ENCODE results near the gene M1AP. TPM values are rescaled to one million over a fixed set of nuclear protein-coding genes. Genes with fewer than 3 reads are reported as not detected.

The M1AP gene
- total RNA-seq, 1 experiment from 2014 or later = not detected

- DNase-seq (ENCODE audit: low read depth in 1 of 2, low spot score in 2 of 2) = no peak
- Histone ChIP-seq H3K4me3 (no peak overlapping the region), H3K9me3 (replicated peaks) (no peaks in the 10 kb centered on the region), H3K27me3 (replicated peaks) (no peaks in the 10 kb centered on the region), H3K36me3 (peaks cover 13% of the 10 kb centered on the region), H3K27ac (no peak overlapping the region), H3K4me1 (replicated peaks) (peaks cover 10% of the 10 kb centered on the region)
These were observed 87.5 kb downstream of the M1AP start for GRCh38 chr2:74560591-74560990.

DNA sequence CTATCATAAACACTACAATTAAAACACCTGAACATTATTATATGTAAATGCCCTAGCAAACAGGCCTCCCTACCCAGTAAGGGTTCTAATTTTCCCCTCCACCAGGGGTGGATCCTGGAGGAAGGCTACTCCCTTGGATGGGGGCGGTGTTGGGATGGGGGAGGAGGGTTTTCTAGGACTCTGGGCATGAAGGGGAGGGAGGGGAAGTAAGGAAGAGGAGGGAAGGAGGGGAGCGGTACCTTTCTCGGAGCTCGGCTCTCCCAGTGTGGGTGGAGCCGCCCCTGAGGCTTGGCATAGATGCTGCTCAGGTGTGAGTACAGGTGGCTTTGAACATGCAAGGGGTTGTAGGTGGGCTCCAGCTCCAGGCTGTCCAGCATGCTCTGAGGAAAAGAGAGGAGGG is 88.2 kb downstream of the M1AP start:
- no peaks in the 10 kb centered on the region for H3K9me3 ChIP-seq (replicated peaks)
- no peaks in the 10 kb centered on the region for H3K27me3 ChIP-seq (replicated peaks)
- no peak for DNase-seq (ENCODE audit: low read depth in 1 of 2, low spot score in 2 of 2)
- no peak overlapping the region for H3K4me3 ChIP-seq
- no peak overlapping the region for H3K27ac ChIP-seq
- peaks cover 13% of the 10 kb centered on the region for H3K36me3 ChIP-seq
- peaks cover 16% of the 10 kb centered on the region for H3K4me1 ChIP-seq (replicated peaks)

- Histone ChIP-seq H3K4me3 (no peak overlapping the region), H3K9me3 (replicated peaks) (no peaks in the 10 kb centered on the region), H3K27ac (no peak overlapping the region), H3K36me3 (peaks cover 13% of the 10 kb centered on the region), H3K4me1 (replicated peaks) (peaks cover 18% of the 10 kb centered on the region), H3K27me3 (replicated peaks) (no peaks in the 10 kb centered on the region)
- no peak for DNase-seq (ENCODE audit: low read depth in 1 of 2, low spot score in 2 of 2)
These were observed 89.6 kb downstream of the M1AP start for GRCh38 chr2:74558284-74559230.

DNA sequence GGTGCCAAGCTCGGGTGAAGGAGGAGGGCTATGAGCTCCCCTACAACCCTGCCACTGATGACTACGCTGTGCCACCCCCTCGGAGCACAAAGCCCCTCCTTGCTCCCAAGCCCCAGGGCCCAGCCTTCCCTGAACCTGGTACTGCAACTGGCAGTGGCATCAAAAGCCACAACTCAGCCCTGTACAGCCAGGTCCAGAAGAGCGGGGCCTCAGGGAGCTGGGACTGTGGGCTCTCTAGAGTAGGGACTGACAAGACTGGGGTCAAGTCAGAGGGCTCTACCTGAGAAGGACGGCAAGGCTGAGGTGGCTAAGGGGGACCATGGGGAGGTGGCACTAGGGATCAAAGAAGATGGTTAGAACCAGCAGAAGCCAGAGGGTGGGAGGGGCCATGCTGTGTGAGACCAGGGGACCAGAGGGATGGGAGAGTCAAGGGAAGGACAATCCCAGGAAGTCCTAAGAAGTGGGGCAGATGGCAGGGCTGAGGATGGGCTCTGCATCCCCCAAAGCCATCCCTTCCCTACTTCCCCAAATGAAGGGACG is 91.2 kb downstream of the M1AP start:
- peaks cover 13% of the 10 kb centered on the region for H3K36me3 ChIP-seq
- H3K4me3 ChIP-seq = no peak overlapping the region
- H3K27me3 ChIP-seq (replicated peaks) = no peaks in the 10 kb centered on the region
- DNase-seq (ENCODE audit: low read depth in 1 of 2, low spot score in 2 of 2) = no peak
- H3K9me3 ChIP-seq (replicated peaks) = no peaks in the 10 kb centered on the region
- H3K4me1 ChIP-seq (replicated peaks) = peaks cover 25% of the 10 kb centered on the region
- H3K27ac ChIP-seq = no peak overlapping the region

GRCh38 chr2:74556159-74556558 is 92.0 kb downstream of the M1AP start:
- Histone ChIP-seq H3K9me3 (replicated peaks) (no peaks in the 10 kb centered on the region), H3K27ac (no peak overlapping the region), H3K4me3 (no peak overlapping the region), H3K36me3 (peaks cover 13% of the 10 kb centered on the region), H3K4me1 (replicated peaks) (peaks cover 25% of the 10 kb centered on the region), H3K27me3 (replicated peaks) (no peaks in the 10 kb centered on the region)
- DNase-seq (ENCODE audit: low read depth in 1 of 2, low spot score in 2 of 2) = no peak

- Histone ChIP-seq H3K27ac (no peak overlapping the region), H3K9me3 (replicated peaks) (no peaks in the 10 kb centered on the region), H3K27me3 (replicated peaks) (no peaks in the 10 kb centered on the region), H3K4me3 (peak overlapping the region; percentile 65), H3K36me3 (peaks cover 13% of the 10 kb centered on the region), H3K4me1 (replicated peaks) (peaks cover 24% of the 10 kb centered on the region)
- no peak for DNase-seq (ENCODE audit: low read depth in 1 of 2, low spot score in 2 of 2)
These were observed 92.5 kb downstream of the M1AP start for GRCh38 chr2:74555610-74556103.

DNA sequence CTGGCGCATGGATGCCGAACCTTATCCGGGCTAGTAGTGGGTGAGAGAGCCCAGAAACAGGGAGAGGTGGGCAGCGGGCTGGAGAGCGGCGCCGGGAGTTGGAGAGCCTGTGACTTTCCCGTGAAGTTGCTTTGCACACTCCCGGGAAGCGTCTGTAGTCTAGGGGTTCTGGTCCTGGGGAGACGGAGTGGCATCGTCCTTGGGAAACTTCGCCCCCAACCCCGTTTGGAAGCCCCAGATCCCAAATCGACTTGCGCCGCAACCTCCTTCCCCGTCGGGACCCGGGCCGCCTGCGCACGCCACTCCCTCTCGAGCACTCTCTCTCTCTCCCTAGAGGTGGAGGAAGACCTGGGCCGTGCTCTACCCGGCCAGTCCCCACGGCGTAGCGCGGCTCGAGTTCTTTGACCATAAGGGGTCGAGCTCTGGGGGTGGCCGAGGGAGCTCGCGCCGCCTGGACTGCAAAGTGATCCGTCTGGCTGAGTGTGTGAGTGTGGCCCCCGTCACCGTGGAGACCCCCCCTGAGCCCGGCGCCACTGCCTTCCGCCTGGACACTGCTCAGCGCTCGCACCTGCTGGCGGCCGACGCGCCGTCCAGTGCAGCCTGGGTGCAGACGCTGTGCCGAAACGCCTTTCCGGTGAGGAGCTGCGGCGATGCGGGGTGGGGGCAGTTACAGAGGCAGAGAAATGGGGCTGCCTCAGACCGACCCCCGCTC is 93.2 kb downstream of the M1AP start:
- H3K27ac ChIP-seq = peak overlapping the region; percentile 98
- H3K4me3 ChIP-seq = peak overlapping the region; percentile 65
- DNase-seq (ENCODE audit: low read depth in 1 of 2, low spot score in 2 of 2) = peak in 1 of 2 experiments; percentile 76
- H3K4me1 ChIP-seq (replicated peaks) = peaks cover 20% of the 10 kb centered on the region
- peaks cover 13% of the 10 kb centered on the region for H3K36me3 ChIP-seq
- no peaks in the 10 kb centered on the region for H3K9me3 ChIP-seq (replicated peaks)
- H3K27me3 ChIP-seq (replicated peaks) = no peaks in the 10 kb centered on the region

GRCh38 chr2:74553892-74554819 is 94.0 kb downstream of the M1AP start, which contains the start of the genes DOK1 and LOXL3:
Gene DOK1 (plus strand): TSS chr2:74554720. CDS start chr2:74554755, 35 bp downstream.
Gene LOXL3 (minus strand): TSS chr2:74553942. CDS start chr2:74552634, 1,308 bp downstream.
- H3K4me1 ChIP-seq (replicated peaks) = peaks cover 24% of the 10 kb centered on the region
- peak within 1 kb of the TSS; percentile 65 for H3K4me3 ChIP-seq
- H3K27me3 ChIP-seq (replicated peaks) = no peaks in the 10 kb centered on the region
- H3K36me3 ChIP-seq = peaks cover 21% of the 10 kb centered on the region
- H3K9me3 ChIP-seq (replicated peaks) = 0 out of 2 replicates have a peak, but pooled peaks cover 5% of the 10 kb centered on the region
- peak within 1 kb of the TSS; percentile 98 for H3K27ac ChIP-seq
- DNase-seq (ENCODE audit: low read depth in 1 of 2, low spot score in 2 of 2) = peak; percentile 95 to 96

DNA sequence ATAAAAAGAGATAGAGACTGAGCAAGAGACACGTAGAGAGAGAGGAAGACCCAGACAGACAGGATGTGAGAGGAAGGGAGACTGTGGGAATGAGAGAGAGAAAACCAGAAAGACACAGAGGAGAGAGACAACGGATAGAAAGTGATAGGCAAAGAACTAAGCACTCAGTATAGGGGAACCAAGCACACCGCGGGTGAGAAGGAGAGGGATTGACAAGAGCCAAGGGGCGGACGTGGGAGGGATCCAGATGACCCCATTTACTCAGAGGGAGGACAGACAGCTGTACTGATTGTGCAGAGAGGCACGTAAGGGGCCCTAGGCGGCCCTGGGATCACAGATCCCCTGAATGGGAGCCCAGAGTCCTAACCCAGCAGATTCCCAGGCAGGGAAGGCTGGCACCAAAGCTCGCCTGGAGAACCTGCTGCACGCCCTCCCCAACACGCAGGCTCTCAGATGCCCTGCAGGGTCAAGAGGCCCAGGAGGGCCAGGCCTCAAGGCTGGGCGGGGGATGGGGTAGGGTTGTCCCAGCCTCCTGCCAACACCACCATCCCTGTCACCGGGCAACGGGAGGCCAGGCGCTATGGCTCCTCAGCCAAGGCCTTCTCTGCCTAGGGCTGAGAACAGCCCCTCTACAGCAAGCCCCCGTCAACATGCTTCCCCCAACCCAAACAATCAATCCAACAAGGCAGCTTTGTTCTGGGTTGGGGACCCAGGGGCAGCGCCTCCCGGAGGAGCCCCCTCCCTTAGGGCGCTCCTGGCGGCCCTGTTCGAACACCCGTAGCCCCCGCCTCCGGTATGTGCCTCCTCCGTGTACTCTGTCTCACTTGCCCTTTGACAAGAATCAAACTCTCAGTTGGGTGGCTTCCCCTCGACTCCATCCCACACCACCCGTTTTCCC is 95.0 kb downstream of the M1AP start:
- no peaks in the 10 kb centered on the region for H3K27me3 ChIP-seq (replicated peaks)

GRCh38 chr2:74551942-74552913 is 95.9 kb downstream of the M1AP start:
- no peak for DNase-seq (ENCODE audit: low read depth in 1 of 2, low spot score in 2 of 2)
- Histone ChIP-seq H3K9me3 (replicated peaks) (0 out of 2 replicates have a peak, but pooled peaks cover 7% of the 10 kb centered on the region), H3K4me3 (no peak overlapping the region), H3K27ac (no peak overlapping the region), H3K4me1 (replicated peaks) (peaks cover 34% of the 10 kb centered on the region), H3K36me3 (peaks cover 24% of the 10 kb centered on the region), H3K27me3 (replicated peaks) (no peaks in the 10 kb centered on the region)

More for the DNA sequence above, 95.0 kb downstream of the M1AP start:
- 0 out of 2 replicates have a peak overlapping the region, but pooled peaks have one; percentile 4 for H3K27ac ChIP-seq
- DNase-seq (ENCODE audit: low read depth in 1 of 2, low spot score in 2 of 2) = no peak
- 0 out of 2 replicates have a peak, but pooled peaks cover 7% of the 10 kb centered on the region for H3K9me3 ChIP-seq (replicated peaks)
- H3K36me3 ChIP-seq = peaks cover 24% of the 10 kb centered on the region
- H3K4me1 ChIP-seq (replicated peaks) = peaks cover 34% of the 10 kb centered on the region
- peak overlapping the region; percentile 65 for H3K4me3 ChIP-seq

GRCh38 chr2:74551530-74551929 is 96.6 kb downstream of the M1AP start:
- DNase-seq (ENCODE audit: low read depth in 1 of 2, low spot score in 2 of 2) = no peak
- Histone ChIP-seq H3K4me1 (replicated peaks) (peaks cover 34% of the 10 kb centered on the region), H3K9me3 (replicated peaks) (0 out of 2 replicates have a peak, but pooled peaks cover 7% of the 10 kb centered on the region), H3K36me3 (peaks cover 20% of the 10 kb centered on the region), H3K27me3 (replicated peaks) (no peaks in the 10 kb centered on the region), H3K27ac (no peak overlapping the region), H3K4me3 (no peak overlapping the region)

All from SJSA1 (cell line).